Dendritic cell treated with granulocyte-macrophage colony-stimulating factor and Interleukin-4, amounts not matched to agents 40 ng/mL and 50 ng/mL, for 4 days (primary cell): ENCODE measurements around the gene TNS4.

ENCODE experiments used
- H3K27ac Mint-ChIP-seq: one replicate; pipeline ENCODE4 v1.8.0; 2022; ENCODE audit warnings: mild to moderate bottlenecking, mixed read lengths
- H3K27me3 Mint-ChIP-seq: one replicate; pipeline ENCODE4 v1.8.0; 2022; ENCODE audit warnings: mild to moderate bottlenecking, mixed read lengths
- H3K36me3 Mint-ChIP-seq: one replicate; pipeline ENCODE4 v1.8.0; 2022; ENCODE audit warnings: low read depth, mixed read lengths
- H3K4me1 Mint-ChIP-seq: one replicate; pipeline ENCODE4 v1.8.0; 2022; ENCODE audit warnings: low read depth, mixed read lengths
- H3K4me3 Mint-ChIP-seq: one replicate; pipeline ENCODE4 v1.8.0; 2022; ENCODE audit warnings: mild to moderate bottlenecking, moderate library complexity, mixed read lengths
- H3K9me3 Mint-ChIP-seq: one replicate; pipeline ENCODE4 v1.8.0; 2022; ENCODE audit warnings: mixed read lengths
- intact Hi-C: fragments of 100-400 bp; cut with micrococcal nuclease; formaldehyde crosslinking; loops from one replicate; pipeline ENCODE4 v1.15.0; 2022

TNS4 gene

DNA sequence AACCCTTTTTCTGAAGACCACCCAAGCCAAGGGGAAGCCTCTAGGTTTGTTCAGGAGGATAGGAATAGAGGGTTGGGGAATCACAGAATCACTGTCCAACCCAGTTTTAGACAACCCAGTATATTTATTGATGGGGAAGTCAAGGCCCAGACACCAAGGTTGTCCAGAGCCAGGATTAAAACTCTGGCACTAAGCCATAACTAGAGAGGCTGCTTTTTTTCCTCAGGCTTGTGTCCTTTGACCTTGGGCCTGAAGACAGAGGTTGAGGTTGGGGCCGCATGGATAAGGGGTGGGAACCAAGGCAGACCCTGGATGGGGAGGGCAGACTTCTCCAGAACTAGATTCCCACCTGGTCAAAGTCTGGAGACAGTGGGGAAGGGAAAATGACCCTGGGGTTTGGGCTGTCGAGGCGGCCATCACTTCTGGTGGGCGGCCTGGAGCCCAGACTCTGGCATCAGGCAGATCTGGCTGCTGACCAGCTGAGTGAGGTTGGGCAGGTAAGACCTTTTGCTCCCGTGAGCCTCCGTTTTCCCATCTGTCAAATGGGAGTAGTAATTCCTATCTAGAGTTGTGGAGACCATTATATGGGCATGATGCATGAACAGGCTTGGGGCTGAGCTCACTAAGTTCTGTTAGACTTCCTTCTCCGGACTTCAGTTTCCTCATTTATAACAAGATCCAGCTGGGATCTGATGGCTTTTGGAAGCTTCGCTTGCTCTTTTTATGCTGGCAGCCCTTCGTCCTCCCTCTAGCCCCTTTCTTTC lies 40.3 kb downstream of the TNS4 start:
- no peak overlapping the region for H3K4me3 Mint-ChIP-seq
- intact Hi-C loops: no loop called here
- H3K27me3 Mint-ChIP-seq: peaks cover 14% of the 10 kb centered on the region
- no peaks in the 10 kb centered on the region for H3K9me3 Mint-ChIP-seq
- no peak overlapping the region for H3K27ac Mint-ChIP-seq
- no peaks in the 10 kb centered on the region for H3K4me1 Mint-ChIP-seq
- H3K36me3 Mint-ChIP-seq: no peaks in the 10 kb centered on the region

DNA sequence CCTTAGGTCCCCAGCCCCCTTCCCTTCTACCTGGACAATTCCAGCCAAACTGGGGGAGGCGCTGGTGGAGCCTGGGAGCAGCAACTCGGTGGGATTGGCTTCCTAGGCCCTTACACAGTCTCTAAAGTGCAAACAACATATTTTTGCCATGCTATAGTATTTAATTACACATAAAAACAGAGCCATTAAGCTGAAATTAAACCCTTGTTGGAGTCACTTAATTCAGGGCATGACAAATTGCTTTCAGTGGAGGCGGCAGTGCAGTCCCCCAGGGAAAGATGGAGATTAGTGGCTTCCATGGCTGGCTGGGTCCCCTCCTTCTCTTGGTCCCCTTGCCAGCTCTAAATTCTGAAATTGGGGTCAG lies 40.8 kb downstream of the TNS4 start:
- Mint-ChIP-seq H3K4me3 (no peak overlapping the region), H3K4me1 (no peaks in the 10 kb centered on the region), H3K27me3 (peaks cover 10% of the 10 kb centered on the region), H3K27ac (no peak overlapping the region), H3K9me3 (no peaks in the 10 kb centered on the region), H3K36me3 (no peaks in the 10 kb centered on the region)
- intact Hi-C loops: no loop called here

DNA sequence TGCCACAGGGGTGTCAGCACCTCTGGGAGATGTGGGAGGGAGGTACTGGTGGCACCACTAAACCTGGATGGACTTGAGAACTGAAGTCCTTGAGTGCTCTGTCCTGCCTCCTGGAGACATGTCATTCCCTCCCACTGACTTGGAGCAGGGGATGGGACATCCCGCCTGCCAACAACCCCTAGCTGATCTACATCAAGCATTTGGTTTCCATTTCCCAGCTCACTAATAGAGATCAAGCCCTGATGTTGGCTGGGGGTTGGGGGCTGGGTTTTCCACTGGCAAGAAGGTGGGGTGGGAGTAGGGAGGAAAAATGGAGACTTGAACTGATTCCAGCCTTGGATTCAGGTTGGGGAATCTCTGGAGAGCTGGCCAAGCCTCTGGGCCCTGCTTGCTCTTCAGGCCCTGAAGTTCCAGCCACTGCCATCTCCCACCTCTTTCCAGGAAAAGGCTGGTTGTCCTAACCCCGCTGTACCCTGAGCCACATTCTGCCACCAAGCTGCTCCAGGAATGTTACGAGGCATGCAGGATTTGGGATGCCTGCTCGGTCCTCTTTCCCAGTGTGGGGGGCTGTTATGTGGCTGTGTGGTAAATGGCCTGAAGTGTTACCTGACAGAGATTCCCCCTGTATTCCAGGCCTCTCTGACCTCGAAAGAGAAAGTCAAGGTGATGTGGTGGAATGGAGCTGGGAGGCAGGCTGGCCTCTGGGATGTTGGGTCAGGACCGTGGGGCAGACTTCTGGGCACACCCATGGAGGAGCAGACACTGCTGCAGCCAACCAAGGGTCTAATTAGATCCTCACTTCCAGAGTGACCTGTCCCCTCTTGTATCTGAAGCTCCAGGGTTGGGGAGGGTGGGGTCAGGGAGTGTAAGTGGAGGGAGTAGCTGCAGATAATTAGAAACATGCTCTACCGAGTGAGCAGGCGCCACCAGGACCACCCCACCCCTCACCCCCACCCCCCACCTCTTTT lies 41.5 kb downstream of the TNS4 start:
- intact Hi-C loops: no loop called here
- no peak overlapping the region for H3K27ac Mint-ChIP-seq
- H3K4me1 Mint-ChIP-seq: no peaks in the 10 kb centered on the region
- H3K4me3 Mint-ChIP-seq: no peak overlapping the region
- no peaks in the 10 kb centered on the region for H3K9me3 Mint-ChIP-seq
- no peaks in the 10 kb centered on the region for H3K36me3 Mint-ChIP-seq
- H3K27me3 Mint-ChIP-seq: peaks cover 10% of the 10 kb centered on the region

DNA sequence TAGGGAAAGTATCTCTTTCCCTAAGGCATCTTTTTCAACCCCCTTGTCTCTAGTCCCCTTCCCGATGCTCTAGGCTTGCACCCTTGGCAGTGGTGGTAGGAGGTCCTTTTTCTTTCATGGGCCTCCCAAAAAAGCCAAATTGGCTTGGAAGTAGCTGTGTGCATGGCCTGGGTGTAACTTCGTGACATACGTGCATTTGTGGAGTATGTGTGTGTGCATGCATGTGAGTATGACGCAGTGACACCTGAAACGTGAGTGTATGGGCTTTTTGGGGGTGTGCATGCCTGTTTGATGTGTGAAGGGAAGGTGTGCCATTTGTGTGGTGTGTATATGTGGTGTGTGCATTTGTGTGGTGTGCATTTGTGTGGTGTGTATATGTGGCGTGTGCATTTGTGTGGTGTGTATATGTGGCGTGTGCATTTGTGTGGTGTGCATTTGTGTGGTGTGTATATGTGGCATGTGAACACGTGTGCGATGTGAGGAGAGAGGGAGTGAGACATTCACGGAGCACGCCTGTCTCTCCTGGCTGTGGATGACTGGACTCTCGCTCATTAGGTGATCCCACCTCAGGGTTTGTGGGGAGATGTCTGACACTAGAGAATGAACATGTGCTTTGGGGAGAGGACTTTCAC lies 42.5 kb downstream of the TNS4 start:
- Mint-ChIP-seq H3K4me1 (no peaks in the 10 kb centered on the region), H3K4me3 (no peak overlapping the region), H3K9me3 (no peaks in the 10 kb centered on the region), H3K27me3 (peaks cover 14% of the 10 kb centered on the region), H3K36me3 (no peaks in the 10 kb centered on the region), H3K27ac (no peak overlapping the region)
- intact Hi-C loops: no loop called here

DNA sequence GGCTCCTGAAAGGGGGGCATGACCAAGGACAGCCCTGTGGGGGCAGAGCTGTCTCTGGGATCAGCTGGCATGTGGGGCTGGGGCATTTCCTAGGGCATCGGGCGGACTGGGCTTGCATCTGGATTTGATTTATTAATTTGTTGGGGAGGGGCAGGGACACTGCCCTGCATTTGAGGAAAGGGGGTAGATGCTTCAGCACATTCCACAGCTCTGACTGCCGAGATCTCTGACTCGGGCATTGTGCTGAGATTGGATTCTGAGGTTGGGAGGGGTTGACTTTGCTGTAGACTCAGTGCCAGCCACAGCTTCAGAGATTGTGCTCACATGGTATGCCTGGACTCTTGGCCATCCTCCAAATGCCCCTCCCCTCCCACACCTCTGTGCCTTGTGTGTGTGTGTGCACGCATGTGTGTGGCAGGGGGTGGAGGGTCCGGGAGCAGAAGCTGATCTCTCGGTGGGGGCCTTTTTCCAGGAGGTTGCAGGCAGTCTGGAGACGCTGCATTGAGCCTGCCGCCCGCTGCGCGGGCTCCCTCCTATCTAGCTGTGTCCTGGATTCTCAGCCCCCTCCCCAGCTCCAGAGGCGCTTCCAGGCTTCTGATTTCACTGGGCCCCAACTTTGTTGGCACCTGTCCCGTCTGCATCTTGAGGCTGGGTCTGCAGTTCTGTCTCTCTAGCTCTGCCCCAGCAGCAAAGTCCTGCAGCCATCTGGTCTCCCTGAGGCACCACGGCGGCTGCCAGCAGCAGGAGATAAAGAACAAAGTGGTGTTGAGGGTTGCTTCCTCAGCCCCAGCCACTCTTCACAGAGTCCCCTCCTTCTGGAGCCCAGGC lies 43.2 kb downstream of the TNS4 start:
- Mint-ChIP-seq H3K4me3 (no peak overlapping the region), H3K27ac (no peak overlapping the region), H3K9me3 (no peaks in the 10 kb centered on the region), H3K36me3 (no peaks in the 10 kb centered on the region), H3K27me3 (peaks cover 19% of the 10 kb centered on the region), H3K4me1 (no peaks in the 10 kb centered on the region)
- intact Hi-C loops: no loop called here

DNA sequence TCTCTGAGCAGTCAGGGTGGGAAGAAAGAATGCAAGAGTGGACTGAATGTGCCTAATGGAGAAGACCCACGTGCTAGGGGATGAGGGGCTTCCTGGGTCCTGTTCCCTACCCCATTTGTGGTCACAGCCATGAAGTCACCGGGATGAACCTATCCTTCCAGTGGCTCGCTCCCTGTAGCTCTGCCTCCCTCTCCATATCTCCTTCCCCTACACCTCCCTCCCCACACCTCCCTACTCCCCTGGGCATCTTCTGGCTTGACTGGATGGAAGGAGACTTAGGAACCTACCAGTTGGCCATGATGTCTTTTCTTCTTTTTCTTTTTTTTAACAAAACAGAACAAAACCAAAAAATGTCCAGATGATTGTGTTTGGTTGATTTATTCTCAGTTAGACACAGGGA lies 44.1 kb downstream of the TNS4 start:
- no peak overlapping the region for H3K27ac Mint-ChIP-seq
- intact Hi-C loops: no loop called here
- no peak overlapping the region for H3K4me3 Mint-ChIP-seq
- no peaks in the 10 kb centered on the region for H3K9me3 Mint-ChIP-seq
- H3K4me1 Mint-ChIP-seq: no peaks in the 10 kb centered on the region
- peaks cover 21% of the 10 kb centered on the region for H3K27me3 Mint-ChIP-seq
- H3K36me3 Mint-ChIP-seq: no peaks in the 10 kb centered on the region

DNA sequence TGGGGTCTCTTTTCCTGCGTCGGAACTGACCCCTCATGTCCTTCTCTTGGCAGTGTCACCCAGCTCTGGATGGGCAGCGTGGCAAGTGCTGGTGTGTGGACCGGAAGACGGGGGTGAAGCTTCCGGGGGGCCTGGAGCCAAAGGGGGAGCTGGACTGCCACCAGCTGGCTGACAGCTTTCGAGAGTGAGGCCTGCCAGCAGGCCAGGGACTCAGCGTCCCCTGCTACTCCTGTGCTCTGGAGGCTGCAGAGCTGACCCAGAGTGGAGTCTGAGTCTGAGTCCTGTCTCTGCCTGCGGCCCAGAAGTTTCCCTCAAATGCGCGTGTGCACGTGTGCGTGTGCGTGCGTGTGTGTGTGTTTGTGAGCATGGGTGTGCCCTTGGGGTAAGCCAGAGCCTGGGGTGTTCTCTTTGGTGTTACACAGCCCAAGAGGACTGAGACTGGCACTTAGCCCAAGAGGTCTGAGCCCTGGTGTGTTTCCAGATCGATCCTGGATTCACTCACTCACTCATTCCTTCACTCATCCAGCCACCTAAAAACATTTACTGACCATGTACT lies 44.9 kb downstream of the TNS4 start:
- H3K27me3 Mint-ChIP-seq: peaks cover 26% of the 10 kb centered on the region
- H3K27ac Mint-ChIP-seq: no peak overlapping the region
- H3K4me1 Mint-ChIP-seq: no peaks in the 10 kb centered on the region
- H3K9me3 Mint-ChIP-seq: no peaks in the 10 kb centered on the region
- no peaks in the 10 kb centered on the region for H3K36me3 Mint-ChIP-seq
- intact Hi-C loops: no loop called here
- H3K4me3 Mint-ChIP-seq: no peak overlapping the region

DNA sequence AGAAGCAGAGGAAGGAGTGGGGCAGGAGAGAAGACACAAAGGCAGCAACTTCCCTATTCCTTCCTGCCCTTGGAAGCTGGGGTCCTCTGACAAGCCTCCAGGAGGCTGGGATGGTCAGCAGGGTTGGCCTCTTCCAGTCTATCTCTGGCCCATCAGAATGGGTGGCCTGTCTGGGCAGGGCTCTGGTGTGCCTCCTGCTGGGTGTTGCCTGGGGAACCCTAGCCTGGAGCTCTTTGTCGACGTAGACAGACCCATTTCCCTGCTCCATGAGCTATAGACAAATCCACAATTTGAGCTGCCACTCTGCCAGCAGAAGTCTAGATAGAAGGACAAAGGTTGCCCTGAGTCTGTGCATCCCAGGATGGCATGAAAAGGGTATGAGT lies 46.8 kb downstream of the TNS4 start:
- H3K27me3 Mint-ChIP-seq: peaks cover 33% of the 10 kb centered on the region
- no peaks in the 10 kb centered on the region for H3K9me3 Mint-ChIP-seq
- H3K36me3 Mint-ChIP-seq: no peaks in the 10 kb centered on the region
- H3K27ac Mint-ChIP-seq: no peak overlapping the region
- no peak overlapping the region for H3K4me3 Mint-ChIP-seq
- no peaks in the 10 kb centered on the region for H3K4me1 Mint-ChIP-seq
- intact Hi-C loops: no loop called here

DNA sequence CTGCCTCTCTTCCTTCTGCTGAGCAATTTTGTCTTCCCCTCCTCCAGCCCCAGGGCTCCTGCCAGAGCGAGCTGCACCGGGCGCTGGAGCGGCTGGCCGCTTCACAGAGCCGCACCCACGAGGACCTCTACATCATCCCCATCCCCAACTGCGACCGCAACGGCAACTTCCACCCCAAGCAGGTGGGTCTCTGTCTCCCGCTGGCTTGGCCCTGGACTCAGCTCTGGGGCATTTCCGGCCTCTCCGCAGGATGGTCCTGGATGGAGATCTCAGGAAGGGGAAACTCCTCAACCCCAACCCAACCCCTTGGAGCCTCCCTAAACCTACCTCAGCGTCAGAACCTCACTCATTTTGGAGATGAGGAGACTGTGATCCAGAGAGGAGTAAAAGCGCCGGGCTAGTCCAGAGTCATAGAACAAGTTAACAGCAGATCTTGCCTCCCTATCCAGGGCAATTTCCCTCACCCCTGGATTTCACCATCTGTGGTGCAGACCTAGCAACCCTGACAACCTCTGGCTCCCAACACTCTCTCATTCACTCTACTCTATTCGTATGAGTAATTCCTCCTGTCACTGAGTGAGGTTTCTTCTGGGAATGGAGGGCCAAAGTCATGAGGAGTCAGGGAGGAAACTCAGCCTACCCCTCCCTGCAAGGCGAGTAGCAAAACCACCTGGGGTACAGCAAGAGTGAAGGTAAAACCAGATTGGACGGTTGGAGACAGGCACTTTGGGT lies 47.4 kb downstream of the TNS4 start:
- H3K27me3 Mint-ChIP-seq: peaks cover 38% of the 10 kb centered on the region
- no peak overlapping the region for H3K4me3 Mint-ChIP-seq
- no peaks in the 10 kb centered on the region for H3K9me3 Mint-ChIP-seq
- no peaks in the 10 kb centered on the region for H3K4me1 Mint-ChIP-seq
- intact Hi-C loops: no loop called here
- no peak overlapping the region for H3K27ac Mint-ChIP-seq
- H3K36me3 Mint-ChIP-seq: no peaks in the 10 kb centered on the region

DNA sequence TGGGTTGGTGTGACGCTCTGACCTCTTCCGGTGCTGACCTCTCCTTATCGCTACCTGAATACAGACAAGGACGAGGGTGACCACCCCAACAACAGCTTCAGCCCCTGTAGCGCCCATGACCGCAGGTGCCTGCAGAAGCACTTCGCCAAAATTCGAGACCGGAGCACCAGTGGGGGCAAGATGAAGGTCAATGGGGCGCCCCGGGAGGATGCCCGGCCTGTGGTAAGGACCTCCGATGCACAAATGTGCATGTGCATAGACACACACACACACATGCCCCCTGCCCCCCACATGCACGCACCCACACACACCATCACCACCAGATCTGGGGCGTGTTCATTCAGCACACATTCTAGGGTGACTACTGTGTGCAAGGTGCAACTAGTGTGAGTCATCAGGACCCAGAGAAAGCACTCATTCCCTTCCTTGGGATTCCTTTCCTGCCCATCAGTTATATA lies 48.5 kb downstream of the TNS4 start:
- intact Hi-C loops: no loop called here
- Mint-ChIP-seq H3K27ac (no peak overlapping the region), H3K4me1 (peaks cover 10% of the 10 kb centered on the region), H3K27me3 (peaks cover 43% of the 10 kb centered on the region), H3K36me3 (no peaks in the 10 kb centered on the region), H3K9me3 (no peaks in the 10 kb centered on the region), H3K4me3 (no peak overlapping the region)

DNA sequence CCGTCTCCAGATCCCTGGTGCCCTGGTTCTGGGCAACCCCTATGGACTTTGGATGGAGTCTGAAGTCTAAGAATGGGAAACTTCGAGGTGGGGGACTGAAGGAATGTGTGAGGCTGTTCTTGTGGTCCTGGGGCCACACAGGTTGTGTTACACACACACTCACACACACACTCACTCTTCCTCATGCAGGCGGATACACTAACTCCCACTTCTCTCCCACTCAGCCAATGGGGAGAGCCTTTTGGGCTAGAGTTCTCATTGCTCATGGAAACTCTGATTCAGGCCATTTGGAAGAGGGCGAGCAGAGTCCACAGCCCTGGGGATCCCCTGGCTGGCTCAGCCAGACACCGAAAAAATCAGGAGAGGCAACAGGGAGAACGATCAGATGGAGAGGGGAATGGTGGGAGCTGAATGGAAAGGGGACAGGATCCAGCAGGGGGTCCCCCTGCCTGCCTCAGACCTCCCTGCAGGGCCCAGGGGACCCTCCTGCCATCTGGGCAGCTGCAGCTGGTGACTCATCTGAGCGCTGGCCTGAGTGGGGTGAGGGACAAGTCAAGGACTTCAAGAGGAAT lies 49.1 kb downstream of the TNS4 start:
- Mint-ChIP-seq H3K36me3 (no peaks in the 10 kb centered on the region), H3K27me3 (peaks cover 42% of the 10 kb centered on the region), H3K9me3 (no peaks in the 10 kb centered on the region), H3K4me3 (no peak overlapping the region), H3K4me1 (peaks cover 16% of the 10 kb centered on the region), H3K27ac (no peak overlapping the region)
- intact Hi-C loops: no loop called here

DNA sequence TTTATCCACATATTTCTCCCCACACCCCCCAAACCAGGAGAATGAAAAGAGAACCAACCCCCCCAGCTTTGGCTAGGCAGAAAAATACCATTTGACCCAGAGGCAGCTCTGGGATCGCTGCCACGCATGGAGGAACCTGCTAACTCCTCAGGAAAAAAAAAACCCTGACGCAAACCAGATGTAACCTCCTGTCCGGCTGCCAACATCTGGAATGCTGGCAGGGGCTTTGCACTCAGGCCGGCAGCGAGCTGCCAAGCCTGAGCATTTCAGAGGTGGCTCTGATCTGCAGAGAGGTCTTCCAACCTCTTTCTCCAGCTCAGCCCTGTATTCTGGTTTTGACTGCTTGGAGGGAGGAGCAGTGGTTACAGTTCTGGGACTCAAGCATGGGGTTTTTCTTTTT lies 50.0 kb downstream of the TNS4 start:
- Mint-ChIP-seq H3K27ac (no peak overlapping the region), H3K4me3 (no peak overlapping the region), H3K36me3 (no peaks in the 10 kb centered on the region), H3K9me3 (no peaks in the 10 kb centered on the region), H3K4me1 (peaks cover 22% of the 10 kb centered on the region), H3K27me3 (peaks cover 43% of the 10 kb centered on the region)
- intact Hi-C loops: no loop called here
